Hematopoietic multipotent progenitor cell treated with erythropoietin and hydrocortisone succinate and interleukin-3 and kit ligand, for 17 days (in vitro differentiated cells): ENCODE results near the gene MRPS12.
"Not testable (repeated sequence)": the region's sequence is repeated elsewhere in the genome, so short reads cannot be mapped to it uniquely, and the experiment has no call there.

Source experiments
- DNase-seq: peaks from one replicate; pipeline ENCODE4 v3.0.0-alpha.2; 2015; ENCODE audit warnings: low spot score

Gene MRPS12

DNA sequence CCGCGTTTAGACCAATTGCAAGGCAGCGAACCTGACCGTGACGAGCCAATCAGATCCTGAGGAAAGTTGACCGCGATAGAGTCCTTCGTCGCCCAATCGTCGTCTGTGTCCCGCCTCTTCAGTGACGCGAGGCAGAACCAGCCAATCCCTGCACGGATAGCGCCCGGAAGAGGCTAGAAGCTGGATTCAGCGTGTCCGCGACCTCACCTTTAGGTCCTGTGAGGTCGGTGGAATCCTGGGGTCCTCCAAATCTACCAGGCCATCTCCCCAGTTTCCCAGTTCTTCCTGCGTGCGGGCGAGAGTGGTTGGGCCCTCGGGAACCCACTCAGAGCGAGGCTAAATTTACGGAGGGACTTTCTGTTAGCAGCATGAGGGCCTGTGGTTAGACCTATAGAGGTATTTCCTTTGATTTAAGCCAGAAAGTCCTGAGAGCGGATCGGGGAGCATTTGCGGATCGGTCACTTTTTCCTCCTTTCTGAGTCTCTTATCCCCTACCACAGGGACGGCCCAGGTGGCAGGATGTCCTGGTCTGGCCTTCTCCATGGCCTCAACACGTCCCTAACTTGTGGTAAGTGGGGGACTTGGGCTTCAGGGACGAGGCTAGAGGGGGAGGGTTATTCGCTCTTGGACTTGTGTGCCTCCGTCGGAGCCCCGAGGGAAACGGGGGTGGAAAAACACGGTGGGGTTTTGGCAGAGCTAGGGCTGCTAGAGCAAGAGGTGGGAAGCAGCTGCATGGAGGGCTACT is at the start of gene MRPS12:
Gene MRPS12, plus strand, starts transcription at position 169 of the 745 bp plus-strand sequence. Its CDS starts 351 bp downstream, at position 520.
- DNase-seq, result peak; percentile 100

DNA sequence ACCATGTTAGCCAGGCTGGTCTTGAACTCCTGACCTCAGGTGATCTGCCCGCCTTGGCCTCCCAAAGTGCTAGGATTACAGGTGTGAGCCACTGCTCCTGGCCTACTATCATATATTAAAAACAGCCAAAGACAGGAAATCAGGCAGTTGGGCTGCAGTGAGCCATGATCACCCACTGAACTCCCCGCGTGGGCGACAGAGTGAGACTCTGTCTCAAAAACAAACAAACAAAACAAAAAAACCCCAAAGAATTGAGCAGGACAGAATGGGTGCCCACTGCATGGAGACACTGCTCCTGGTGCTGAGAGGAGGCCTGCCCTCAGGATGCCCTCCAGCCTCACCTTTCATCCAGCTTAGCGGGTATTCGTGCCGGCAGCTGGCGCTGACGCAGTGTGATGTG is 47.5 kb upstream of the MRPS12 start:
- DNase-seq, result no peak

DNA sequence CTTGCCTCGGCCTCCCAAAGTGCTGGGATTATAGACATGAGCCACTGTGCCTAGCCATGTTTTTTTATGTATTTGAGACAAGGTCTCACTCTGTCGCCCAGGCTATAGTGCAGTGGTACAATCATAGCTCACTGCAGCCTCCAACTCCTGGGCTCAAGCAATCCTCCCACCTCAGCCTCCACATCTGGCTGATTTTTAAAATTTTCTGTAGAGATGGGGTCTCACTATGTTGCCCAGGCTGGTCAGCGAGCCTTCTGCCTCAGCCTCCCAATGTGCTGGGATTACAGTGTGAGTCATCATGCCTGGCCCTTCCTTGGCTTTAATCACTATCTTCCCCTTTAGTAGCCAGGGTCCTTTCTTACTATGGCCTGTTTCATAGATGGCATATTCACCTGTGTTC is 46.1 kb upstream of the MRPS12 start:
- DNase-seq, result not testable (repeated sequence)

DNA sequence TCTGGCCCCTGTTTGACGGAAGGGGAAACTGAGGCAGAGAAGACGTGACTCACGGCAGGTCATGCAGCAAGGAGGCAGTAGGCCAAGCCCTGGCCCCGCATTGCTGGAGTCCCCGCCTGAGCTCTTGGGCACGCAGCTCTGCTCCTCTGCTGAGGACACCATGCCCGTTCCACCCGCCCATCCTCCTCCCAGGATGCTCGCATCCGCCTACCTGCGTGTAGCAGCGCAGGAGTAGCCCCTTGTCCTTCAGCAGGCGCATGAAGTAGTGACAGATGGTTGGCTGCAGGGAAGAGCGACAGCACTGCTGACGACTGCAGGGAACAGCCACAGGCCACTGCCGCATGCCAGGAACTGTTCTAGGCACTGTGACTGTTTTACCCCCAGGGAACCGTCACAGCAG is 41.9 kb upstream of the MRPS12 start:
- no peak for DNase-seq

DNA sequence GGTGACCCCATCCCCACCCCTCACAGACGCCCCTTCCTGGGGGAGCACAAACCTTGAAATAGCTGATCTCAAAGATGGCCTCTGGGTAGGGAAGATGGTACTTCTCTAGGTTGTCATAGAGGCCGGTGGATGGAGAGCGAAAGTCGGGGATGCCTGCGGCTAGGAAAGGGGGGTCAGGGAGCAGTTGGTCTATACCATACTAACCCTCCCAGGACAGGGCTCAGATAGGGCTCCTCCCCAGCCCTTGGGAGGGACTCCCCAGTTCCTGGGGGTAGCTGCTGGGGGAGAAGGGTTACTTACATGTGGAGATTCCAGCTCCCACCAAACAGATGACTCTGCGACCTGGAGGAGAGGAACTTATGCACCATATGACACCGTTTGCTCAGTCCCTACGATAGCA is 40.9 kb upstream of the MRPS12 start:
- no peak for DNase-seq

DNA sequence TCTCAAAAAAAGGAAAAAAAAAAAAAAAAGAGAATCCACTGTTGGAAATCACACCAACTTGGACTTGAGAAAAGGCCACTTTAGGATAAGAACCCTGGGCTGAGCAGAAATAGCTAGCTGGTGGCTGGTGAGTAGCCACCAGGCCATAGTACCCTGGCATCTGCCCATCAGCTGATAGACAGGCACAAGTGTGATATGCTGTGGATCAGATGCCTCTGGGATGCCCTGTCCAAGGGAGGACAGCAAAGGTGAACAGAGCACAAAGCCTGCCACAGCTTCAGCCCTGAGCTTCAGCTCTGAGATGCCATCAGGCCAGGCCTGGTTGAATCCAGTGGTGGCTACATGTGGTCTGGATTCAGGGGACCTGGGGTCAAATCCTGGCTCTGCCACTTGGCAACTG is 40.1 kb upstream of the MRPS12 start:
- no peak for DNase-seq

DNA sequence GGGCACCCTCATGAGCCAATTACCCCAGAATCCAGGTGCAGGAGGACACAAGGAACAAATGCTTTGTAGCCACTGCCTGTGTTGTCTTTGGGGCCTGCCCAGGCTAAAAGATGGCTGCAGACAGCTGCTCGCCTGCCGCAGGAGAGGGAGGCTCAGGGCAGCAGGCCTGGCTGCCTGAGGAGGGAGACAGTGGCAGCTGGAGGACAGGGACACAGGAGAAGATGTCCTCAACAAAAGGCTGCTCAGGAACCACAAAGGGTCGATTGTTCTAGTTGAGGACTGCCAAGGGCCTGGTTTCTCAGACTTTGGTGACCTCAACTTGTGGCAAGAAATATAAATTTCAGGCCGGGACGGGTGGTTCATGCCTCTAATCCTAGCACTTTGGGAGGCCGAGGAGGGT is 39.0 kb upstream of the MRPS12 start:
- DNase-seq, result no peak

DNA sequence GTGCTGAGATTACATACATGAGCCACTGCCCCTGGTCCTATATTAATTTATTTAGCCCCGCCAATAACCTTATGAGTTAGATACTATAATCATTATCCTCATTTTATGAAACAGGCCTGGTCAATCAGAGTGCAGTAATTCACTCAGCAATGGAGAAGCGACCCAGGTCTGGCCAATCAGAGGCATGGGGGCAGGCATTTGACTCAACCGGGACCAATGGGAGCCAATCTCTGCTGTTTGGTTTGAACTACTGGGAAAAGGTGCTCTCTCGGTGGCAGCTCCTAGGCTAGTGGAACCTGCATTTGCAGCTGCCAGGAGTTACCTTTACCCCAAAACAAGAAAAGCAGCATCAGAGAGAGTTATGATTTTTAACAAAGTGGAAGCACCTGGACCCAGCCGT is 37.9 kb upstream of the MRPS12 start:
- no peak for DNase-seq

DNA sequence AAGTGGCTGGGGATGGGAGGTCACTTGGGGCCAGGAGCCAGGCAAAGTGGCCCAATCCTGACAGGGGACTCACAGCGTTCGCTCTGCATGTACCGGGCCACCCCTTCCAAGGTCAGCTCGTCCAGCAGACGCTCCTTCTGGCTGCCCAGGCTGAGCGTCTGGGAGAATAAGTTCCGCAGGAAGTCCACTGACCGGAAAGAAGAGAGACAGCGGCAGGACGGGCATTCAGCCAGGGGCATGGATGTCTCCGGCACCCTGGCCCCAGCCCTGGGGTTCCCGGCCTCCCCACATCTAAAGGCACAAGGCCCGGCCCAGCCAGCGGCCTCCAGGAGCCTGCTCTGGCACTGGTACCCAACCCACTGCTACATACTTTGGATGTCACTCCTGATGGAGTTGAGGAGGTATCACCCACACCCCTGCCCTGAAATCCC is 37.4 kb upstream of the MRPS12 start:
- DNase-seq, result no peak

DNA sequence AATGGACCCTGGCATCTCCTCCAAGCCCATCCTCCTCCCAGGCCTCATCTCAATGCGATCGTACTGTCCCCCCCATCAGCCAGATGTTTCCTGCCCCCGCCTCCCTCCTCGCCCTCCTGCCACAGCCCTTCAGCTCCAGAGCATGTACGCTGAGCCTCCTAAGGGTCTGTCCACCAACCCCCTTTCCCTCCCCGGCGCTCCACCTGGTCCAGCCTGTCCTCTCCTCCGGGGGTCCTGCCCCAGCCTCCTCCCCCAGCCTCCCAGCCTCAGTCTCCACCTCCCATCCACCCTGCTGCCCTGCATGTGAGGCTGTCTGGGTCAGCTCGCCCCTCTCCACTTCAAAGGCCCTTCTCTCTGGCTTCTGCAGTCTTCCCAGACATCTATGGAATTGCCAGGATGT is 35.8 kb upstream of the MRPS12 start:
- DNase-seq, result no peak

DNA sequence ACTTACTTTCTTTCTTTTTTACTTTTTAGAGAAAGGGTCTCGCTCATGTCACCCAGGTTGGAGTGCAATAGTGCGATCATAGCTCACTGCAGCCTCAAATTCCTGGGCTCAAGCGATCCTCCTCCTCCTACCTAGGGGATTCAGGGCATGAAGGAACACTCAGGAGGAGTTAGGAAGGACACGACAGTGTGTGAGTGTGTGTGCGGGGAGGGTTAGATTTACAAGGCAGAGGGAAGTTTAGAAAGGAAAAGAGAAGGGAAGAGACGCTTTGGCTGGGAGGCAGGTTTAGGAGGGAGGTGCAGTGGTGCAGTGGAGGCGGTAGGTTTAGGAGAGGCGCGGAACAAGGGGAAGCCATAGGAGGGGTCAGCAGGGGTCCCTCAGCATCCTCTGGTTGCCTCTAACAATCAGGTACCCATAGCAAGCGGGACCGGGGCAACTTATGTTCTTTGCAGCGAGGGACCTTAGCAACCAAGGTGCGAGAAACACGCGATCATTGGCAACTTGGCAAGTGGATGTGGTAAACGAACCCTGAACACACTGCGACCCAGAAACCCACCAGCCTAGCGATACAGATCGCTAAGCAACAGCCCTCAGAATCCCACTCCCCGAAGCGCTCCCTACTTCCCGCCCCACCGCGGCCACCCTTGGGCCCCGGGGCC is 31.8 kb upstream of the MRPS12 start:
- DNase-seq, result no peak

DNA sequence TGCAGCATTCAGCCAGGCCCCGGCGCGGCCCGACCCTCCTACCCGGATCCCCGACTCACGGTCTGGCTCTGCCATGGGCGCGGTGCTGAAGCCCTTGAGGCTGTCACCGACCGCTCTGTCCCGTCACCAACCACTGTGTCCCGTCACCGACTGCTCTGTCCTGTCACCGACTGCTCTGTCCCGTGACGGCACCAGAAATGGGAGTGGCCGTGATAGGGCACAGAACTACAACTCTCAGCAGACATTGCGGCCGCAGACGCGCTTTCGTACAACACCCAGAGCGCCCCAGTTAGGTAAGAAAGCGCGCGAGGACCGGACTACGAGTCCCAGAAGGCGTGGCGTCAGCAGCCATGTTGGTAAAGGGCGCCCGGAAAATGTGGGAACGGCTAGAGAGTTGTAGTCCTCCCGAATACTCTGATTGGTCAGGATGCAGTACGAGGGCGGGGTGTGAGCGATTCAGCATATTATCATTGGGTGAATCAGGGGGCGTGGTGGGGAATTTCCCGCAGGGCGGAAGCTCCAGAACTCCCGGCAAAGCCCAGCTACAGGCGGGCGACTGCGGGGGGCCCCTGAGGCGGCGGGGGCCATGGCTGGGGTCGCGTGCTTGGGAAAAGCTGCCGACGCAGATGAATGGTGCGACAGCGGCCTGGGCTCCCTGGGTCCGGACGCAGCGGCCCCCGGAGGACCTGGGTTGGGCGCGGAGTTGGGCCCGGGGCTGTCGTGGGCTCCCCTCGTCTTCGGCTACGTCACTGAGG is 31.1 kb upstream of the MRPS12 start, which contains the start of the genes NFKBIB and SIRT2:
Gene NFKBIB, plus strand, starts transcription at position 523 of the 755 bp plus-strand sequence. Its CDS starts 64 bp downstream, at position 587.
Gene SIRT2, minus strand, starts transcription at position 172 of the 755 bp plus-strand sequence. Its CDS starts 97 bp downstream, at position 75.
- peak; percentile 100 for DNase-seq

DNA sequence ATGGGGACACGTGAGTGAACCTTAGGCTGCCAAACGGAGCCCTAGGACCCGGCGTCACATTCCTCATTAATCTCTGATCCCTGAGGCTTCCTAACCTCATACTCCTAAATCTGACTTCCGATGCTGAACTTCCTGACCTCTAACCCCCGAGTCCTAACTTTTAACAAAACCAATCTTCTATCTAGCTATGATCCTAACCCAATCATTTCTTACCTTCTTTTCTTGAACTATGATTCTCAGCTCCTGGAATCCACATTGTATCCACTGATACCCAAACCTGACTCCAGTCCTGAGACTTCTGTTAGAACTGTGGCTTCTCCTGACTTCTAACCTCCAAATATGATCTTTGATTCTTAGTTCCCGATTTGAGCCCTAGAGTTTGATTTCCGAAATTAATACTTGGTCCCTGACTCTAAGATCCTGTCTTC is 30.5 kb upstream of the MRPS12 start:
- DNase-seq, result no peak

DNA sequence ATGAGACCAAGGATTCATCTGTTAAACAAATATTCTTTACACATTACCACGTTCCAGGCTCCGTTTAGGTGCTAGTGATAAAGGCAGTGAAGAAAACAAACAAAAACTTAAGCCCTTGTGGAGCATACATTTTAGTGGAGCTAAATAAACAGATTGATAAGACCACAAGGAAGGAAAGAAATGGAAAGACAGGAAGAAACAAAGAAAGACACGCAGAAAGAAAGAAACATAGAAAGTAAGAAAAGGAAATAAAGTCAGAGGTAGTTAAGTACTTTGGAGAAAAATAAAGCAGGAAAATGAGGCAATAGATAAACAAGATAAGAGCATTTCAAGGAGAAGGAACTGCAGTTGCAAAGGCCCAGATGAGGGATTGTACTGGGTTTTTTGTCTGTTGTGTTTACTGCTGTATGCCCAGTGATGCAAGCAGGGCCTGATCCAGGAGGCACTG is 30.0 kb upstream of the MRPS12 start:
- DNase-seq, result peak; percentile 32

DNA sequence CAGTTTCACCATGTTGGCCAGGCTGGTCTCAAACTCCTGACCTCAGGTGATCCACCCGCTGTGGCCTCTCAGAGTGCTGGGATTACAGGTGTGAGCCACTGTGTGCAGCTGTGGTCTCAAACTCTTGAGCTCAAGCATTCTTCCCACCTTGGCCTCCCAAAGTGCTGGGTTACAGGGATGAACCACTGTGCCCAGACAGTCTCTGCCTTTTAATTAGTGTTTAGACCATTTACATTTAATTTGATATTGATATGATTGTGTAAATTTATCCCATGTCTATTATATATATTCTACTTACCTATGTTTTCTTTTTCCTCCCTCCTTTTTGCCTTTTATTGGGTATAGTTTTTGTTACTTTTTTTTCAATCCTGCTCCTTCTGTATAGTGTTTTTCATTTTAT is 29.1 kb upstream of the MRPS12 start:
- no peak for DNase-seq

DNA sequence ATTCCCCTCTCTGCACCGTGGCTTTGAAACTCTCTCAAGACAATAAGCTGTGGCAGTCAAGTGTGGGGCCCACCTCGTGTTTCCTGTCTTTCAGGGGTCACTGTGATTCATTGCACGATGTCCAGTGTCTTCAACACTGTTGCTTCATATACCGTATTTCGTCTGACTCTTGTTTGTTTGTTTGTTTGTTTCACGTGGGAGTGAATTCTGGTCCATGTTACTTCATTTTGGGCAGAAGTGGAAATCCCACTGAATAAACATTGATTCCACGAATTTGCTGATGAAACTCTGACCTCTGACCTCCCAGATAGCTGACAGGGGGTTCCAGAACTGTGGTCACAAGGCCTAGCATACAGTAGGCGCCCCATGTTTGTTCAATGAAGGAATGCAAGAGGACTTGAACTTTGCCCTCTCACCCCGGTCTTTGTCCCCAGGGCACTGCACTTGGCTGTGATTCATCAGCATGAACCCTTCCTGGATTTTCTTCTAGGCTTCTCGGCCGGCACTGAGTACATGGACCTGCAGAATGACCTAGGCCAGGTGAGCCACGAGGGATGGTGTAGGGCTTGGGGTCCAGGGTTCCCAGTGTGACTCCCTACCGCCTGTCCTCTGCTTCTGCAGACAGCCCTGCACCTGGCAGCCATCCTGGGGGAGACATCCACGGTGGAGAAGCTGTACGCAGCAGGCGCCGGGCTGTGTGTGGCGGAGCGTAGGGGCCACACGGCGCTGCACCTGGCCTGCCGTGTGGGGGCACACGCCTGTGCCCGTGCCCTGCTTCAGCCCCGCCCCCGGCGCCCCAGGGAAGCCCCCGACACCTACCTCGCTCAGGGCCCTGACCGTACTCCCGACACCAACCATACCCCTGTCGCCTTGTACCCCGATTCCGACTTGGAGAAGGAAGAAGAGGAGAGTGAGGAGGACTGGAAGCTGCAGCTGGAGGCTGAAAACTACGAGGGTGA is 25.9 kb upstream of the MRPS12 start:
- DNase-seq, result no peak

DNA sequence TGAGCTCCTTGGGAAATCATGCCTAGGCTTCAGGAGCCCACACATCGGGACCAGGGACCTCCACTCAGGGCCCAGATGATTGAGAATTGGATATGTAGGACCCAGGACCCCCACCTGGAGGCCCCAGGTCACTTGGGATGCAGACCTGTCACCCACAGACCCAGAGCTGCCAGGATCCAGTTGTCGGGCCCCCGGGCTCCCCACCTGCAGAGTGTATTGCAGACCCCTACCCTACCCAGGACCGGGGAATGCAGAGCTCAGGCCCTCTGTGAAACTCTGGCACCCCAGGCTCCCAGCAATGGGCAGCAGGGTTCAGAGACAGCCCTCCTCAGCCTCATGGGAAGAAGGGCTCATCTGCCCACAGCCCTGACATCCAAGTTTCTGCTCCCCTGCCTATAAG is 25.1 kb upstream of the MRPS12 start:
- DNase-seq, result no peak

DNA sequence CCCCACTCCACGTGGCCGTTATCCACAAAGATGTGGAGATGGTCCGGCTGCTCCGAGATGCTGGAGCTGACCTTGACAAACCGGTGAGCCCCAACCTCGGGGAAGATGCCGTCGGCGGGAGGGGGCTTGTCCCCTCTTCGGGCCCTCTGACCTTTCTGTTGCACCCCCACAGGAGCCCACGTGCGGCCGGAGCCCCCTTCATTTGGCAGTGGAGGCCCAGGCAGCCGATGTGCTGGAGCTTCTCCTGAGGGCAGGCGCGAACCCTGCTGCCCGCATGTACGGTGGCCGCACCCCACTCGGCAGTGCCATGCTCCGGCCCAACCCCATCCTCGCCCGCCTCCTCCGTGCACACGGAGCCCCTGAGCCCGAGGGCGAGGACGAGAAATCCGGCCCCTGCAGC is 23.5 kb upstream of the MRPS12 start:
- DNase-seq, result no peak

DNA sequence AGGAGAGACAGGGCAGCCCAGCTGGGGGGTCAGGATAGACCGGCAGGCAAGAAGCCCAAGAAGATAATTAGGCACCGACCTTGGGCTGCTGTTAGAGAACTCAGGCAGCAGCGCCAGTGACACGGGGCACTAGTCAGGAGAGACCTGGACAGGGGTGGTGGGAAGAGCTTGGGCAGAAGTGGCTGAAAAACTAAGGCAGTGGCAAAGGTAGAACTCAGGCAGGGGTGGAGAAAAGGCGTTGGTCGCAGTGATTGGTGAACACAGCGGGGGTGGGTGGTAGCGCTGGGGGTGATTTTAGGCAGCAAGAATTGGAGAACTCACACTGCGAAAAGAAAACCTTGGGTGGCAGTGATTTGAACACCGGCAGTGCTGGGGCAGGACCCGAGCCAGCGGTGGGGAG is 23.1 kb upstream of the MRPS12 start:
- DNase-seq, result no peak

DNA sequence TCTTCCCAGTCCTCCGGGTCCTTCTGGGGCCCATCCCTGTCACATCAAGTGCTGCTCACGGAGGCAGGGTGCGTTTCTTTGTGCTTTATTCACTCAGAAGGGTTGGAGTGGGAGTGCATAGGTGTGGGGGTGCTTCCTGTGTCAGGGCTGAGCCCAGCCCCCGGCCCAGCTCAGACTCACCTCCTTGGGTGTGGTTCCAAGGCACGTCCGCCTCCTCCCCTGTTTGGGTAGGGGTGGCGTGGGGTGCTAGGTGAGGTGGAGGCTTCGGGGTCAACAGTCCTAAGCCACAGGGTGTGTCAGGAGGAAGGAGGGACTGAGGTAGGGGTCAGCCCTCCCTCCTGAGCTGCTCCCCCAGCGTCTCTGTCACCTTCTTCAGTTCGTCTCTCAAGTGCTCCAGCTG is 21.8 kb upstream of the MRPS12 start:
- DNase-seq, result no peak

DNA sequence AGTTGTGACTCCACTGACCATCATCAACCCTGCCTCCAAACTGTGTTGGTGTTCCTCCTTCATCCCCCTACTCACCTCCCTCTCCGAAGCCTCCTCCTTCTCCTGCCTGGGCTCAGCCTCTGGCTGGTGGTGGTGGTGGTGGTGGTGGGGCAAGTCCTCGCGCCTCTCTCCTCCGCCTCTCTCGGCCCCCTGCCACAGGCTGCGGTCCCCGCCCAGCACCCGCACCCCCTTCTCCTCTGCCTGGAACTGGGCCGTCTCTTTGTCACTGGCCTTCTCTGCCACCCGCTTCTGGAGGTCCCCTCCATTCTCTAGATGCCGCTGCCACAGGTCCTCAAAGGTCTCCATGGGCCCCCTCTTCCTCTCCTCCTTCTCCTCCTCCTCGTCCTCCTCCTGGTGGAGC is 20.3 kb upstream of the MRPS12 start:
- no peak for DNase-seq
